Coronary artery (tissue), 2 donors: ENCODE data around the gene CTIF.
A peak's percentile ranks its signal among the peaks of the same experiment; 100 is the strongest.

Source experiments
- DNase-seq: peaks from one replicate; pipeline ENCODE4 v3.0.0-alpha.2; 2017; ENCODE audit warnings: low spot score
- H3K27ac ChIP-seq, 2 donors: fragments of 200-600 bp; sonication (generic); one replicate each; pipeline ENCODE4 v1.5.1; 2016 to 2019
- H3K4me3 ChIP-seq: fragments of 200-600 bp; sonication (generic); 2 replicates; pipeline ENCODE4 v1.5.1; 2016; ENCODE audit warnings: mild to moderate bottlenecking, moderate library complexity
- TF ChIP-seq, protein P1 (sequence below): fragments of 200-600 bp; sonication (generic); IDR thresholded peaks from one replicate; pipeline ENCODE4 v1.5.1; 2019; ENCODE audit warnings: antibody characterized with exemption

CTIF gene

DNA sequence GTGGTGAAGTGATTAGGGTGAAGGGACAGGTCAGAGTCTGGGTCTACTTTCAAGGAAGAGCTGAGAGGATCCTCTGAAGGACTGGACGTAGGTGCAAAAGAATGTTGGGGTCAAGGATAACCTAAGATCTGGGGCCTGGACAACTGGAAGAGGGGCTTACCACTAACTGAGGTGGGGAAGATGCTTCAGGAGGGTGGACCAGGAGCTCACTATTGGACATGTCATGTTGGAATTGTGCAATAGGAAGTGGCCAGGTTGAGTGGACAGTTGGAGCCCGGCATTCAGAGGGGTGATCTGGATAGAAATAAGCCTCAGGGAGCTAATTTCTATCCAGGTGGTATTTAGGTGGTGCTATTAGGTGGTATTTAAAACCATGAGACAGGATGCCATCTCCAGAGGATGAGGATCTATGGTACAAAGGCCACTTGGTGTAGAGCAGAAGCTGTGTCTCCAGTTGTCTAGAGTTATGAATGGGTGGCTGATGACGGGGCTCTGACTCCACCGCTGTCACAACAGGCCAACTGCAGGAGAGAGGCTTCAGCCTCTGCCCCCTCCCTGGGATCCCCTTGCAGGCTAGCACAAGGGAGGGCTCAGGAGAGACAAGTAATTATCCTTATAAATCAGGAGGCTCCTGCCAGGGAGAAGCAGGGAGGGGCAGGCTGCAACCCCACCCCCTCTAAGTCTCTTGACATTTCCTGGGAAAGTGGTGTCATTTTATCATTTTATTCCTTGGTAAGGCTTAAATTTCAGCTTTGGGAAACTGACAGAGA is 254.0 kb downstream of the CTIF start:
- no peak overlapping the region for H3K4me3 ChIP-seq
- peak; percentile 59 for DNase-seq
- H3K27ac ChIP-seq, result peak overlapping the region in 1 of 2 donors; percentile 2
- TF ChIP-seq, protein P1, sequence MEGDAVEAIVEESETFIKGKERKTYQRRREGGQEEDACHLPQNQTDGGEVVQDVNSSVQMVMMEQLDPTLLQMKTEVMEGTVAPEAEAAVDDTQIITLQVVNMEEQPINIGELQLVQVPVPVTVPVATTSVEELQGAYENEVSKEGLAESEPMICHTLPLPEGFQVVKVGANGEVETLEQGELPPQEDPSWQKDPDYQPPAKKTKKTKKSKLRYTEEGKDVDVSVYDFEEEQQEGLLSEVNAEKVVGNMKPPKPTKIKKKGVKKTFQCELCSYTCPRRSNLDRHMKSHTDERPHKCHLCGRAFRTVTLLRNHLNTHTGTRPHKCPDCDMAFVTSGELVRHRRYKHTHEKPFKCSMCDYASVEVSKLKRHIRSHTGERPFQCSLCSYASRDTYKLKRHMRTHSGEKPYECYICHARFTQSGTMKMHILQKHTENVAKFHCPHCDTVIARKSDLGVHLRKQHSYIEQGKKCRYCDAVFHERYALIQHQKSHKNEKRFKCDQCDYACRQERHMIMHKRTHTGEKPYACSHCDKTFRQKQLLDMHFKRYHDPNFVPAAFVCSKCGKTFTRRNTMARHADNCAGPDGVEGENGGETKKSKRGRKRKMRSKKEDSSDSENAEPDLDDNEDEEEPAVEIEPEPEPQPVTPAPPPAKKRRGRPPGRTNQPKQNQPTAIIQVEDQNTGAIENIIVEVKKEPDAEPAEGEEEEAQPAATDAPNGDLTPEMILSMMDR, result no peak

DNA sequence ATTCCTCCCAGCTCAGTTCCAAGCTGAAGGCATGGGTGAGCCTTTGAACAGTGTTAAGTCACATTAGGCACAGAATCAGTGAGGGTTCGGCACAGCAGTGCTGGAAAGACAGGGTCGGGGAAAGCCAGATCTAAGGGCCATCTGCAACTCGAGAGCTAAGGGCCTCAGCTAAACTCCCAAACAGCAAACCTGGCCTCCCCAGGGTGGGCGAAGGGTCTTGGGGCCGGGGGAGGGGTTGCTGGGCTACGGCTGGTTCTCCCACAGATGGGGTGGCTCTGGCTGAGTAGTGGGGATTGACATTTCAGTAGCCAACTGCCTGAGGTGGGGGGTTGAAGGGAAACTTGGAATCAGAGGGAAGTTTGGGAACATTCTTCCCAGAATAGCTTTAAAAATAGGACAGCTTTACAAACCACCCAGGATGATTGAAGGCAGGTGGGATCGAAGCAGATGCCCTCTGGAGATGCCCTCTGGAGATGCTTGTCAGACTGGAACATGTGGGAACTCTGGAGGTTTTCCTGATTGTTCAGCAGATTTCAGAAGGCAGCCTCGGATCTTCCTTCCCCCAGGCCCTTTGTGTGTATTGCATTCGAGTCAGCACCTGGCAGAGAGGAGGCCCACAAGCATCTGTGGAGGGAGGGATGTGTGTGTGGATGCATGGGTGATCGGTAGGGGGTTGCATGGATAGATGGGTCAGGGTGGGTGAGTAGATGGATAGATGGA is 255.6 kb downstream of the CTIF start:
- H3K27ac ChIP-seq, result peak overlapping the region in 1 of 2 donors; percentile 48
- no peak overlapping the region for H3K4me3 ChIP-seq
- TF ChIP-seq, protein P1, result no peak
- DNase-seq, result peak; percentile 55

- TF ChIP-seq, protein P1, result no peak
- no peak overlapping the region for H3K4me3 ChIP-seq
- peak; percentile 24 for DNase-seq
Observed at GRCh38 chr18:48795696-48796095, 256.9 kb downstream of the CTIF start.

GRCh38 chr18:48796491-48797205 is 257.8 kb downstream of the CTIF start:
- Histone ChIP-seq H3K4me3 (no peak overlapping the region), H3K27ac (peak overlapping the region in 1 of 2 donors; percentile 96)
- DNase-seq, result peak; percentile 62
- TF ChIP-seq, protein P1, result no peak

More at GRCh38 chr18:48795696-48796095, 256.9 kb downstream of the CTIF start:
- no peak overlapping the region for H3K27ac ChIP-seq

DNA sequence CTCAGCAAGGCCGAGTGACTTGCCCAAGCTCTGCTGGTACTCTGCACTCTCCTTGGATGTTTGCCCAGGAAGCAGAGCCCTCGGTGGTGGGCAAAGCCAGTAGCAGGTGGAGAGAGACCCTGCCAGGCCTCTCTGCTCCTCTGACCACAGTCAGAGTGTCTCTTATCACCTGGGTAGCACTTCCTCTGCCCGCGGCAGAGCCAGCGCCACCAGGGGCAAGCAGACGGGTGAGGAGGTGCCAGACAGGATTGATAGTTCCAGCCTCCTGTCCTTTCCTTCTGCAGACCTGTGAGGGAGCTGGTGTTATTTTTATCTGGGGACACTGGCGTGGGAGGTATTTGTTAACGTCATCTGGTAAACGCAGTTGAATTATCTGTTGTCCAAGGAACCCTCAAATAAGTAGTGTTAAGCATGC is 259.0 kb downstream of the CTIF start:
- DNase-seq, result peak; percentile 71
- Histone ChIP-seq H3K27ac (peak overlapping the region; percentile 53 to 96), H3K4me3 (no peak overlapping the region)
- TF ChIP-seq, protein P1, result no peak

DNA sequence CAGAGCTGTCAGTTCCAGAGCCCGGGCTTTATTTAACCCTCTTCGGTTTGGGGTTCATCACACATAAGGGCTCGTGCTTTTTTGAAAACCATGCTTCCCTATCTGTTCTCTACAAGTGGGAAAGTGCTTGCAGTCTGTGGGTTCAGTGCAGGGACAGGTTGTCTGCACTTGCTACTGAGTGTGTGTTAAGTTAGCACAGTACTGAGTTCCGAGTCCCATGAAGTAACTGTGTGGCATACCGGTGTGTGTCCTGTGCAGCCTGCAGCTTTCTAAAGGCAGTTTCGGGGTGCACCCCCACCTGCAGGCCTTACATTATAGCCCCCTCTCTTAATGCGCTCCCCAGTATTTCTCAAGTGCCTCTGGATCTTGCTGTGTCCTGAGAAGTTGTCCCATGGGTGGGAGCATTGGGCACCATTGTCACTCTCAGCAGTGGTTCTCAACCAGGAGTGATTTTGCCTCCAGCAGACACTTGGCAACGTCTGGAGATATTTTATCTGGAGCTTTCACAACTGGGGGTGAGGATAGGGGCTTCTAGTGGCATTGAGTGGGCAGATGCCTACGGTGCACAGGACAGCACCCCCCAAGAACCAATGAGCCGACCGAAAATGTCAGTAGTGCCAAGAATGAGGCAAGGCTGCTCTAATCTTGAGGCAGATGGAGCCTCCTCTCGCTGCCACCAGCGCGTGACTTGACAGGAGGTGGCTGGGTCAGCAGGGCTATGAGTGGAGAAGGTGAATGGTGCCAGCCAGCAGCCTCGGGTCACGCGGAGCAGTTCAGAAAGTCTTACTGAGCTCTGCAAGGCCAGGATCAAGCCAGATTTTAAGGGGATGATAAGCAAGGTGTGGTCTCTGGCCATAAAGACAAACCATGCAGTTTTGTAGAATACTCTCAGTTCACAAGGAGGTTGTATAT is 259.8 kb downstream of the CTIF start:
- H3K27ac ChIP-seq, result peak overlapping the region; percentile 24 to 96
- TF ChIP-seq, protein P1, result no peak
- H3K4me3 ChIP-seq, result no peak overlapping the region
- DNase-seq, result peak; percentile 73
